Thyroid gland (tissue), 4 donors: ENCODE data around the gene INPP4B.

Experiments
- POLR2A ChIP-seq, 2 donors: fragments of 450-650 bp; IDR thresholded peaks; one replicate each; pipeline ENCODE4 v1.6.1; 2017; ENCODE audit warnings: antibody characterized with exemption in 2 of 2, mild to moderate bottlenecking in 2 of 2, moderate library complexity in 1 of 2
- TF ChIP-seq, protein P1 (sequence below), 6 experiments: fragments of 200-600 bp in 3 of 6; fragments of 450-650 bp in 3 of 6; sonication (generic) in 3 of 6; IDR thresholded peaks; one replicate each; pipeline ENCODE4 v1.5.1; 2016 to 2019; ENCODE audit warnings: antibody characterized with exemption in 6 of 6, mild to moderate bottlenecking in 2 of 6, inconsistent platforms in 1 of 6, moderate library complexity in 1 of 6

DNA sequence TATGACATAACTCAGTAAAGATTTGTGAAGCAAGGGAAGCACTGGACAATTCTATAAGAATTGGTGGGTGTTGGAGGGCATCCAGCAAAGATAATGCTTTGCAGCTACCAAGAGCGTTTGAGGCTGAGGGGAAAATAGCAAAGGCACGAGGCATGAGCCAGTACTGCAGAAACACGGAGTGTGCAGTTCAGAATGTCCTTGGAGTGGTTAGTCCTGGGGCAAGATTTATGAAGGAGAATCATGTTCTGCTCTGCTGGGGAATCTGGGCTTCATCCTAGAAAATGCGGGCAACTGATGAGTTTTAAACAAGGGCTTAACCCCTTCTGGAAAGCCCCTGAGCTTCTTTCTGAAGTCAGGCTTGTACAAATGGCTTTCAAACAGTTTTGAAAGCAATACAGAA, 757.2 kb downstream of the INPP4B start:
- TF ChIP-seq, protein P1, sequence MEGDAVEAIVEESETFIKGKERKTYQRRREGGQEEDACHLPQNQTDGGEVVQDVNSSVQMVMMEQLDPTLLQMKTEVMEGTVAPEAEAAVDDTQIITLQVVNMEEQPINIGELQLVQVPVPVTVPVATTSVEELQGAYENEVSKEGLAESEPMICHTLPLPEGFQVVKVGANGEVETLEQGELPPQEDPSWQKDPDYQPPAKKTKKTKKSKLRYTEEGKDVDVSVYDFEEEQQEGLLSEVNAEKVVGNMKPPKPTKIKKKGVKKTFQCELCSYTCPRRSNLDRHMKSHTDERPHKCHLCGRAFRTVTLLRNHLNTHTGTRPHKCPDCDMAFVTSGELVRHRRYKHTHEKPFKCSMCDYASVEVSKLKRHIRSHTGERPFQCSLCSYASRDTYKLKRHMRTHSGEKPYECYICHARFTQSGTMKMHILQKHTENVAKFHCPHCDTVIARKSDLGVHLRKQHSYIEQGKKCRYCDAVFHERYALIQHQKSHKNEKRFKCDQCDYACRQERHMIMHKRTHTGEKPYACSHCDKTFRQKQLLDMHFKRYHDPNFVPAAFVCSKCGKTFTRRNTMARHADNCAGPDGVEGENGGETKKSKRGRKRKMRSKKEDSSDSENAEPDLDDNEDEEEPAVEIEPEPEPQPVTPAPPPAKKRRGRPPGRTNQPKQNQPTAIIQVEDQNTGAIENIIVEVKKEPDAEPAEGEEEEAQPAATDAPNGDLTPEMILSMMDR (IDR thresholded peaks at IDR 0.05), result no peak
- TF ChIP-seq POLR2A (IDR thresholded peaks at IDR 0.05), result no peak
